Lung (tissue), 12 donors: ENCODE data around the gene MEST. TPM values are rescaled to one million over a fixed set of nuclear protein-coding genes. Genes with fewer than 3 reads are reported as not detected.

ENCODE experiments used
- ATAC-seq: fragments of 200-7000 bp; cut with Tn5 transposase; one replicate; pipeline ENCODE4 v1.9.1; 2020; ENCODE audit warnings: moderate number of reproducible peaks; ENCODE audit not compliant: insufficient read depth, low FRiP score
- DNase-seq, 3 donors: peaks; one replicate each; pipeline ENCODE4 v3.0.0-alpha.2; 2013 to 2017
- H3K27ac ChIP-seq, 2 donors: one replicate each; pipeline ENCODE4 v1.5.1; 2013; ENCODE audit warnings: mild to moderate bottlenecking in 2 of 2, moderate library complexity in 2 of 2, control low read depth in 1 of 2, inconsistent platforms in 1 of 2, low read depth in 1 of 2, low read length in 1 of 2
- H3K27me3 ChIP-seq, 3 donors: one replicate each; pipeline ENCODE4 v1.5.1; 2013; ENCODE audit warnings: low read length in 2 of 3; ENCODE audit not compliant: control insufficient read depth in 3 of 3, insufficient read depth in 3 of 3
- H3K36me3 ChIP-seq, 4 donors: one replicate each; pipeline ENCODE4 v1.5.1; 2013; ENCODE audit warnings: low read length in 4 of 4, mild to moderate bottlenecking in 1 of 4, moderate library complexity in 1 of 4; ENCODE audit not compliant: control insufficient read depth in 4 of 4, insufficient read depth in 4 of 4
- H3K4me1 ChIP-seq, 5 donors: one replicate each; pipeline ENCODE4 v1.5.1; 2013; ENCODE audit warnings: low read length in 5 of 5, mild to moderate bottlenecking in 2 of 5, moderate library complexity in 1 of 5; ENCODE audit not compliant: control insufficient read depth in 5 of 5, insufficient read depth in 5 of 5
- H3K4me3 ChIP-seq: one replicate; pipeline ENCODE4 v1.5.1; 2013; ENCODE audit warnings: mild to moderate bottlenecking, control low read depth, moderate library complexity
- H3K9ac ChIP-seq, 2 donors: one replicate each; pipeline ENCODE4 v1.5.1; 2013; ENCODE audit warnings: low read length in 2 of 2, control low read depth in 1 of 2; ENCODE audit not compliant: insufficient read depth in 1 of 2
- H3K9me3 ChIP-seq, 4 donors: one replicate each; pipeline ENCODE4 v1.5.1; 2013; ENCODE audit warnings: low read length in 3 of 4, mild to moderate bottlenecking in 1 of 4, moderate library complexity in 1 of 4; ENCODE audit not compliant: control insufficient read depth in 4 of 4, insufficient read depth in 3 of 4
- WGBS, 2 donors: extraction: QIAGEN DNeasy Blood & Tissue Kit; methylation state at CpG; one replicate each; pipeline ENCODE4 v1.1.7; 2013; 5-methylcytosine and 5-hydroxymethylcytosine counted together
- polyA plus RNA-seq, 2 donors: library from polyadenylated mRNA; stranded (reverse); fragments of 200-250 nt; gene quantifications; one replicate each; pipeline ENCODE4 v1.2.1, GENCODE V29; 2013
- total RNA-seq, 2 donors: library from RNA; depleted of rRNA in 1 of 2; stranded (reverse); fragments of >200 nt in 1 of 2; gene quantifications; one replicate each; pipeline ENCODE4 v1.2.1, GENCODE V29; 2014 to 2021
- TF ChIP-seq, protein P1 (sequence below): IDR thresholded peaks from 2 replicates; pipeline ENCODE4 v1.5.1; 2012; ENCODE audit warnings: mild to moderate bottlenecking; ENCODE audit errors: control extremely low read depth, extremely low read depth
- donor health status: control.
- donor health status: control.
- donor health status: Bipolar disorder and iron deficiency.
- donor health status: healthy.
- donor health status: DM: yes; HTN: yes; CAD: no.

The MEST gene
- total and polyA plus RNA-seq, 4 donors, result 22.3 to 195 (median 69.5) TPM

GRCh38 chr7:130489140-130489983, 2.5 kb upstream of the MEST start:
- H3K27me3 ChIP-seq, result no peaks in the 10 kb centered on the region
- H3K9me3 ChIP-seq, result peaks cover 0 to 5% (median 0%) of the 10 kb centered on the region in 4 donors
- 70 to 77% methylated on average over 10 of the region's 10 CpGs for WGBS, 2 donors
- DNase-seq (peak; percentile 30 to 71 (median 65)), ATAC-seq (no peak)
- H3K4me3 ChIP-seq, result no peak overlapping the region
- peaks cover 0 to 54% (median 24%) of the 10 kb centered on the region in 5 donors for H3K4me1 ChIP-seq
- no peak overlapping the region for H3K27ac ChIP-seq
- peaks cover 0 to 9% (median 0%) of the 10 kb centered on the region in 4 donors for H3K36me3 ChIP-seq
- TF ChIP-seq, protein P1, sequence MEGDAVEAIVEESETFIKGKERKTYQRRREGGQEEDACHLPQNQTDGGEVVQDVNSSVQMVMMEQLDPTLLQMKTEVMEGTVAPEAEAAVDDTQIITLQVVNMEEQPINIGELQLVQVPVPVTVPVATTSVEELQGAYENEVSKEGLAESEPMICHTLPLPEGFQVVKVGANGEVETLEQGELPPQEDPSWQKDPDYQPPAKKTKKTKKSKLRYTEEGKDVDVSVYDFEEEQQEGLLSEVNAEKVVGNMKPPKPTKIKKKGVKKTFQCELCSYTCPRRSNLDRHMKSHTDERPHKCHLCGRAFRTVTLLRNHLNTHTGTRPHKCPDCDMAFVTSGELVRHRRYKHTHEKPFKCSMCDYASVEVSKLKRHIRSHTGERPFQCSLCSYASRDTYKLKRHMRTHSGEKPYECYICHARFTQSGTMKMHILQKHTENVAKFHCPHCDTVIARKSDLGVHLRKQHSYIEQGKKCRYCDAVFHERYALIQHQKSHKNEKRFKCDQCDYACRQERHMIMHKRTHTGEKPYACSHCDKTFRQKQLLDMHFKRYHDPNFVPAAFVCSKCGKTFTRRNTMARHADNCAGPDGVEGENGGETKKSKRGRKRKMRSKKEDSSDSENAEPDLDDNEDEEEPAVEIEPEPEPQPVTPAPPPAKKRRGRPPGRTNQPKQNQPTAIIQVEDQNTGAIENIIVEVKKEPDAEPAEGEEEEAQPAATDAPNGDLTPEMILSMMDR, result no peak
- H3K9ac ChIP-seq, result peak overlapping the region in 1 of 2 donors; percentile 88

DNA sequence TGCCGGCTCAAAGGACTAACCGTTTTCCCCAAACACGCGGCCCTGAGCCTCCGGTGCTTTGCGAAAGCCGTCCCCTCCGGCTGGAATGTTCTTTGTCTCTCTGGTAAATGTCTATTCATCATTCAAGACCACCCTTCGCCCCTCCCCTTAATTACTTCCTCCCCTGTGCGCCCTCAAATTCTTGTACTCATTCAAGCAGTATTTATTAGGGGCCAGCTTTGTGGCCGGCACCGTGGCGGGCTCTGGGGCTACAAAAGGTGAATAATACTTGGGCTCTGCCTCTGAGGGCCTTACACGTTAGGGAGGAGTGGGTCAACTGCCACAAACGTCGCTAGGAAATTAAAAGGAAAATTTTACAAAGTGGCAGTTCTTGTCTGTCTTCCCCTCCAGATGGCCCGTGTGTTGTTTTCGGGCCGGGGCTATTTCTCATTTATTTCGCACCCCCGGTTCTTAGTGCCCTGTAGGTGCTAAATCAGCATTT, 1.5 kb upstream of the MEST start:
- Histone ChIP-seq H3K4me1 (peaks cover 0 to 64% (median 27%) of the 10 kb centered on the region in 5 donors), H3K27me3 (no peaks in the 10 kb centered on the region), H3K9ac (peak overlapping the region; percentile 19 to 88), H3K9me3 (peaks cover 0 to 5% (median 0%) of the 10 kb centered on the region in 4 donors), H3K27ac (no peak overlapping the region), H3K36me3 (peaks cover 0 to 9% (median 0%) of the 10 kb centered on the region in 4 donors), H3K4me3 (no peak overlapping the region)
- no peak for ATAC-seq
- DNase-seq, result peak; percentile 58 to 78 (median 73)
- WGBS, 2 donors, result 50 to 64% methylated on average over 21 of the region's 21 CpGs
- TF ChIP-seq, protein P1, result no peak

DNA sequence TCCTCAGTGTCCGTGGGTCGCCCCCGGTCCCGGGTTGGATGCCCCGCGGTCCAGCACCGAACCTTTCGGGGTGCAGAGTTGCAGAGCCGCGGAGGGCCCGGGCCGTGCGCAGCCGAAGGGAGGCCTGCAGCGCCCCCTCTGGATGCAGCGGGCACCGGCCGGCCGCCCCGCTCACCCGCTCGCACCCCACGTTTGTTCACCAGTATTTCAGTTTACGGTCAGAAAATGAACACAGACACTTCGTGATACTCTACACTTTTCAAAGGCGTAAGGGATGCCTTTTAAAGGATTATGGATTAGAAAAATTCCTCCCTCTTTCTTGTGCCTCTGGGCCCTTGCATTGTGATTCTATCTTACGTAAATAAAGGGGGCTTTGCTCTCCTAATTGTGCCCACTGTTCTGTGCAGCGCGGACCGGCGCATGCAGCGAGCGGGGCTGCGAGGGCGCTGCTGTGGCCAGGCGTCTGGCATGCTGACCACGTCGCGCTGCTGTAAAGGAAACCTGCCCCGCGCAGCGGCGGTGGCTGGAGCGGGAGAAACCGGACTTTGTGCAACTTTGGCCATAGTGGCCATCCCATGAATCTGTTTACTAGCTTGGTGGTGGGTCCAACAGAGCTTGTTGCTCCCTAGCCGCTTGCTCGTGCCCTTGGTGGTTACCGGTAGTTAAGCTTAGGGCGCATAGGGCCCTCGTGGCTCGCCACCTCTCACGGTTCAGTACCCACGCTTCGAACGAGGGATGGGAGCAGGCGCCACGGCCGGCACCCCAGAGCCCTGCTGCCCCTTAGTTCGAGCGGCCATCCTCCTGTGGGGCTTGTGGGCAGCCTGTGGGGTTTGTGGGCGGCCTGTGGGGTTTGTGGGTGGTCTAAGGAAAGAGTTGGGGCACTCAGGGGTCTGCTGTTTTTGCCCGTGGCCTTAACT, 739 bp upstream of the MEST start:
- Histone ChIP-seq H3K36me3 (peaks cover 0 to 9% (median 0%) of the 10 kb centered on the region in 4 donors), H3K4me3 (no peak overlapping the region), H3K9ac (peak overlapping the region; percentile 19 to 66), H3K27me3 (no peaks in the 10 kb centered on the region), H3K9me3 (peaks cover 0 to 5% (median 0%) of the 10 kb centered on the region in 4 donors), H3K27ac (peak overlapping the region in 1 of 2 donors; percentile 26), H3K4me1 (peaks cover 0 to 69% (median 23%) of the 10 kb centered on the region in 5 donors)
- no peak for ATAC-seq
- TF ChIP-seq, protein P1, result peak; percentile 26
- 54 to 57% methylated on average over 60 to 62 of the region's 62 CpGs for WGBS, 2 donors
- peak; percentile 78 to 82 (median 81) for DNase-seq
